Measurements from ENCODE around the gene ELF1.
A peak's percentile ranks its signal among the peaks of the same experiment; 100 is the strongest.

ELF1 gene

DNA sequence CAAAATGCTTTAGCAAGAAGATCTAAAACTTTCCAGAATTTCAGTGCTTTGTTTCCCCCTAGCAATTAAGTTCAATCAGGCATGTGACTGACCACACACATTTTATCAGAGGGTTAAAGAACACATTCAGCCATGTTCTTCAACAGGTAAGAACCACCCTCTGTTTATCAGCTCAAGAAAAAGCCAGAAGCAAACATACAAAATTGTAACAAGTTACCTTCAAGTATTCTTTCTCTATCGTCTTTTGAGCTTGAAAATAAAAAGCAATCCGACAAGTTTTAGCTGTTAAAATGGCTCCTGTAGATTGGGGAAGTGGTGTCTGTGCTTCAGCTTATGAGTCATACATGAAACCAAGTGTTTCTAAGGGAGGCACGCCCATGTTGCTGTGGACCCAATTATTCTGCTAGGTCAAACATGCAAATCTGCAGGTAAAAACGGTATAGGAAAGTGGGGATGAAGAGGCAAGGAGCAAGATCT lies at the start of gene ELF1:
Gene ELF1 (minus strand): TSS at position 306 of the 477 bp plus-strand sequence. CDS start 37,262 bp downstream, outside the sequence.
- peak in 1 of 2 donors; percentile 61 for DNase-seq (ENCODE audit: low read depth in 1 of 2, low spot score in 1 of 2)

- DNase-seq (ENCODE audit: low read depth in 1 of 2, low spot score in 1 of 2) = no peak
Observed at GRCh38 chr13:41065078-41065477, 46.0 kb upstream of the ELF1 start.

- no peak for DNase-seq (ENCODE audit: low read depth in 1 of 2, low spot score in 1 of 2)
Observed at GRCh38 chr13:41064493-41064892, 45.4 kb upstream of the ELF1 start.

- DNase-seq (ENCODE audit: low read depth in 1 of 2, low spot score in 1 of 2) = no peak
Observed at GRCh38 chr13:41061914-41062837, 43.1 kb upstream of the ELF1 start.

- peak; percentile 85 to 86 for DNase-seq (ENCODE audit: low read depth in 1 of 2, low spot score in 1 of 2)
Observed at GRCh38 chr13:41061075-41061913, 42.2 kb upstream of the ELF1 start, which contains the start of gene WBP4. TSS of gene WBP4 (plus strand) at chr13:41061509. CDS start at chr13:41061674, 165 bp downstream.

GRCh38 chr13:41060724-41061074 lies 41.6 kb upstream of the ELF1 start:
- peak; percentile 80 to 83 for DNase-seq (ENCODE audit: low read depth in 1 of 2, low spot score in 1 of 2)

DNA sequence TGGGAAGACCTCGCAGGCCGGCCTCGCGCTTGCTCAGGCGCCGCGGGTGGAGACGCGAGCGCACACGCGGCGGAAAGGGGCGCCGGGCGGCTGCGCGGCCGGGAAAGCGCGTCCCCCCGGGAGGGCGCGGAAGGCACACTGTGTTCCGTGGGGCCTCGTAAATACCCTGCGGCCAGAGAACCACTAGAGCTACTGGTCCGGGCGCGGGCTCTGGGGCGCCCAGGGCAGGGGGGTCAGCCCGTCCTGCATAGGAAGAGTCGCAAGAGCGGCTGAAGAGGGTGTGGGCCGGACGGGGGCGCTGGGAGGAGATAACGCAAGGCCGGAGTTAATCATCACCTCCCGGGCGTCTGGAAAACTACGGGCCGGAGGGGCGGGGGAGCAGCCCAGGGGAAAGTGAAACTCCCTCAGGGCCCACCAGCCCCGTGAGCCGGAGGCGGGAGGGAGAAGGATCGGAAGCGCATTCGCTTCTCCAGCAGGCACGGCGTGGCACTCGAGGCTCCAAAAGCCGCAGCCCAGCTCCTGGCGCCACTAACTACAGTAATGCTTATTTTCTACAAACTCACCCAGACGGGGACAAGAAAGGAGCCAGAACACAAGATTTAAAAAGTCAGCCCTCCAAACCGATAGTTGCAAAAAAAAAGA lies 41.1 kb upstream of the ELF1 start:
- DNase-seq (ENCODE audit: low read depth in 1 of 2, low spot score in 1 of 2) = peak; percentile 59 to 71

DNA sequence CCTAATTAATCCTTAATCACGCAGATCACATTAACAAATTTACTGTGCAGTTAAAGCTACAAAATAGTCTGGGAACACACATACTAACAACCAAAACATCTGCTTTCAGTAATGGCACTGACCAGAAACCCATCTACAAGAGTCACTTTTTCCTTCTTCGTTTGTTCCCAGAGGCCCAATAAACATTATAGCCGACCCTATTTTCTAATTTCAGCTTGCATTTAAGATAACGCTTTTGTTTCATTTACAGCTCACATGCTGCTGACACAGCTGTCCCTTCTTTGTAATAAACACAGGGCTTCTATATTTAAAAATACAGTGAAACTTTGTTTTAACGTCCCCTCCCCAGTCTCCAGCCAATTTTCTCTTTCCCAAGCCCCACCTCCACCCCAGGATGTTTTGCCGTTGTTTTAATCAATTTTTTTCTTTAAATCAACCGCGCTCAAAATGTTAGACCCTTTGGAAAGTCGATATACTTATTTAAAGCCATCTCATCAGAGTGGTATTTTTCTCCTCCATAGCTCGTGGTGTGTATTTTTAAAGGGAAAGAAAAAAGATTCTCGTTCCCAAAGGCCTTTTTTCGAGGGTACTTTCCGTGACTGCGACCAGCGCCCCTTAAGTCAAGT lies 40.5 kb upstream of the ELF1 start:
- no peak for DNase-seq (ENCODE audit: low read depth in 1 of 2, low spot score in 1 of 2)

GRCh38 chr13:41058295-41059070 lies 39.4 kb upstream of the ELF1 start:
- no peak for DNase-seq (ENCODE audit: low read depth in 1 of 2, low spot score in 1 of 2)

- DNase-seq (ENCODE audit: low read depth in 1 of 2, low spot score in 1 of 2) = no peak
Observed at GRCh38 chr13:41056826-41057711, 38.0 kb upstream of the ELF1 start.

DNA sequence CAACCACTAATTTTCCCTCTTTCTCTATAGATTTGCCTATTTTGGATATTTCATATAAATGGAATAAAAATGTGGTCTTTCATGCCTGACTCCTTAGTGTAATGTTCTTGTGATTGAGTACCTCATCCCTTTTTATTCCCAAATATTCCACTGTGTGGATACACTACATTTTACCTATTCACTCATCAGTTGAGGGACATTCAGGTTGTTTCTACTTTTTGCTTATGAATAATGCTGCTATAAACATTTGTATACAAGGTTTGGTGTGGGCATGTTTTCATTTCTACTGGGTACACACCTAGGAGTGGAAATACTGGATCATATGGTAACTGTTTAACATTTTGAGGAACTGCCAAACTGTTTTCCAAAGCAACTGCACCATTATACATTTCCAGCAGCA lies 37.1 kb upstream of the ELF1 start:
- no peak for DNase-seq (ENCODE audit: low read depth in 1 of 2, low spot score in 1 of 2)

DNA sequence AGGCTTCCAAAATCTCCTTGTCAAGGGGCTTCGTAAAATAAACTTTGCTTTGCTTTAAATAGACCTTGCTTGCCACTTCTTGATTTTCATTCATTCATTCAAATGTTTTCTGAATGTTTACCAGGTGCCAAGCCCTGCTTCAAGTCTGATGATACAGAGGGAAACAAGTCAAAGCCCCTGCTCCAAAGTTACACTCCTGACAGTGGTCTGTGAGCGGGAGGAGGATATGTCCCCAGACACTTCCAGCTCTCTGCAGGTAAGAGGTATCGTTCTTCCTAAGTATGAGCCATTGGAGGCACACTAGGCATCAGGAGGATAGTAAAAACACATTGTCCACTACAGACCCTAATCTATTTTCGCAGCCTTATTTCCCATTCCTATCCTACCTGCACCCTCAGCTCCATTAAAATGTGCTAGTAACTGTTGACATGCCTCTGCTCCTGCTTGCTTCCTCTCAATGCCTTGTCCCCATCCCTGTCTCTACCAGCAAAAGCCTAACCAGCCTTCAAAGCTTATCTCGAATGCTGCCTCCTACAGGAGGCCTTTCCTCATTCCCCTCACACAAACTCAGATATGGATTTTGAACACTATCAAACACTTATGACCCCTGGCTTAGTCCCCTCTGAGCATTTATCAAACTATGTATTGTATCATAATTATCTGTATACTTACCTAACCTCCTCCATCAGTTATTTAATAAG lies 36.0 kb upstream of the ELF1 start:
- DNase-seq (ENCODE audit: low read depth in 1 of 2, low spot score in 1 of 2) = no peak

DNA sequence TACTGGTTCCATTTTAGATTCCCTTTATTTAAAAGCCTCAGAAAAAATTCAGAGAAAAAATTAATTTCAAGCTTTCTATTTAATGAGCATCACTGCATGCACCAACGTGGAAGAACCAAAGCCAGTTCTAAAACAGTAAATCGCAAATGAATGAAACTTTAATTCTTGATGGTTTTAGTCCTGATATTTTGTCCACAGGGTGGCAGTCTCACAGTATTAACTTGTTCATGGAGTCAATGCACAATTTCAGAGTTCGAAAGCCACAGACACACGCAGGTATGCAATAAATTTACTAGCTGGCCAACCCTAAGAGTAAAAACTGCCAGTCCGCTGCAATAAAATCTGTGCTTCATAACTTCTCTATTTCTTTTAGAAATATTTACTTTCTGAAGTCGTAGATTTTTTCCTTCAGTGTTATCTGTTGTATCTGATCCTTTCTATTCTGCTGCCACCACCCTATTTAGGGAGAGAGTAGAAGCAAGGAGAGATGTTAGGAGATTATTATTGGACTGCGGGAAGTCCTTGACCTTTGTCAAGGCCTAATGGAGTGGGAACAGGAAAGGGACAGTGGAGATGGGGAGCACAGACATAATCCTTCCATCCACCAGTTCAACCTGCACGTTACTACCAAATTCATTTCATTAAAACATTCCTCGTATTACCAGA lies 35.2 kb upstream of the ELF1 start:
- DNase-seq (ENCODE audit: low read depth in 1 of 2, low spot score in 1 of 2) = peak in 1 of 2 donors; percentile 35

GRCh38 chr13:41053384-41053826 lies 34.3 kb upstream of the ELF1 start:
- no peak for DNase-seq (ENCODE audit: low read depth in 1 of 2, low spot score in 1 of 2)

DNA sequence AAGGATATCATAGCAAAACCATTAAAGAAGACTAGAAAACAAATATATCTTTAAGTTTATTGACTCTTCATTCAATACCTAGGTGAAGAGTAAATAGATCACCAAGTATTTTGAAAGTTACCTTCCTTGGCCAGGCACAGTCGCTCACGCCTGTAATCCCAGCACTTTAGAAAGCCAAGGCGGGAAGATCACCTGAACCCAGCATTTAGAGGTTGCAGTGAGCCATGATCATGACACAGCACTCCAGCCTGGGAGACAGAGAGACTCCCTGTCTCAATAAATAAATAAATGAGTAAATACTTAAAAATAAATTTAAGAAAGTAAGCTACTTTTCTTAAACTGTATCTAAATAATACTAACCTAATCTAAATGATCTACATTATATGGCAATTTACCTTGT lies 33.3 kb upstream of the ELF1 start:
- no peak for DNase-seq (ENCODE audit: low read depth in 1 of 2, low spot score in 1 of 2)

- DNase-seq (ENCODE audit: low read depth in 1 of 2, low spot score in 1 of 2) = no peak
Observed at GRCh38 chr13:41049480-41050440, 30.6 kb upstream of the ELF1 start.

DNA sequence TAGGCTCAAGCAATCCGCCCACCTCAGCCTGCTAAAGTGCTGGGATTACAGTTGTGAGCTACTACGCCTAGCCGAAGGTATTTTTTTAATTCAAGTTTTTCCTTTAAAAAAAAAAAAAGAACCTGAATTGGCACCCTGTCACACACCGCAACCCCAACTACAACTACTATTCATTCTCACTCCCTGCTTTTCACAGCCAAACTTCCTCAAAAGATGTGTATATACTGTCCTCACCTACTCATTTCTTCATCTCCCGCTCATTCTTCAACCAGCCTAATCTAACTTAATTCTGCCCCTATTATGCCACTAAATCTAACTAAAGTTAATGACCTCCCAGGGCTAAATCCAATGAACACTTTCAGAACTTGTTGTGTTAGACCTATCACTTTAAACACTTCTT lies 29.5 kb upstream of the ELF1 start:
- DNase-seq (ENCODE audit: low read depth in 1 of 2, low spot score in 1 of 2) = no peak
